Lung (tissue), 12 donors: Measurements from ENCODE around the gene GDF15. TPM values are rescaled to one million over a fixed set of nuclear protein-coding genes. Genes with fewer than 3 reads are reported as not detected.
"Not testable (repeated sequence)": the region's sequence is repeated elsewhere in the genome, so short reads cannot be mapped to it uniquely, and the experiment has no call there.

ENCODE experiments used
- ATAC-seq: fragments of 200-7000 bp; cut with Tn5 transposase; one replicate; pipeline ENCODE4 v1.9.1; 2020; ENCODE audit warnings: moderate number of reproducible peaks; ENCODE audit not compliant: insufficient read depth, low FRiP score
- DNase-seq, 3 donors: peaks; one replicate each; pipeline ENCODE4 v3.0.0-alpha.2; 2013 to 2017
- H3K27ac ChIP-seq, 2 donors: one replicate each; pipeline ENCODE4 v1.5.1; 2013; ENCODE audit warnings: mild to moderate bottlenecking in 2 of 2, moderate library complexity in 2 of 2, control low read depth in 1 of 2, inconsistent platforms in 1 of 2, low read depth in 1 of 2, low read length in 1 of 2
- H3K27me3 ChIP-seq, 3 donors: one replicate each; pipeline ENCODE4 v1.5.1; 2013; ENCODE audit warnings: low read length in 2 of 3; ENCODE audit not compliant: control insufficient read depth in 3 of 3, insufficient read depth in 3 of 3
- H3K36me3 ChIP-seq, 4 donors: one replicate each; pipeline ENCODE4 v1.5.1; 2013; ENCODE audit warnings: low read length in 4 of 4, mild to moderate bottlenecking in 1 of 4, moderate library complexity in 1 of 4; ENCODE audit not compliant: control insufficient read depth in 4 of 4, insufficient read depth in 4 of 4
- H3K4me1 ChIP-seq, 5 donors: one replicate each; pipeline ENCODE4 v1.5.1; 2013; ENCODE audit warnings: low read length in 5 of 5, mild to moderate bottlenecking in 2 of 5, moderate library complexity in 1 of 5; ENCODE audit not compliant: control insufficient read depth in 5 of 5, insufficient read depth in 5 of 5
- H3K4me3 ChIP-seq: one replicate; pipeline ENCODE4 v1.5.1; 2013; ENCODE audit warnings: mild to moderate bottlenecking, control low read depth, moderate library complexity
- H3K9ac ChIP-seq, 2 donors: one replicate each; pipeline ENCODE4 v1.5.1; 2013; ENCODE audit warnings: low read length in 2 of 2, control low read depth in 1 of 2; ENCODE audit not compliant: insufficient read depth in 1 of 2
- H3K9me3 ChIP-seq, 4 donors: one replicate each; pipeline ENCODE4 v1.5.1; 2013; ENCODE audit warnings: low read length in 3 of 4, mild to moderate bottlenecking in 1 of 4, moderate library complexity in 1 of 4; ENCODE audit not compliant: control insufficient read depth in 4 of 4, insufficient read depth in 3 of 4
- WGBS, 2 donors: extraction: QIAGEN DNeasy Blood & Tissue Kit; methylation state at CpG; one replicate each; pipeline ENCODE4 v1.1.7; 2013; 5-methylcytosine and 5-hydroxymethylcytosine counted together
- polyA plus RNA-seq, 2 donors: library from polyadenylated mRNA; stranded (reverse); fragments of 200-250 nt; gene quantifications; one replicate each; pipeline ENCODE4 v1.2.1, GENCODE V29; 2013
- total RNA-seq, 2 donors: library from RNA; depleted of rRNA in 1 of 2; stranded (reverse); fragments of >200 nt in 1 of 2; gene quantifications; one replicate each; pipeline ENCODE4 v1.2.1, GENCODE V29; 2014 to 2021
- TF ChIP-seq, protein P1 (sequence below): IDR thresholded peaks from 2 replicates; pipeline ENCODE4 v1.5.1; 2012; ENCODE audit warnings: mild to moderate bottlenecking; ENCODE audit errors: control extremely low read depth, extremely low read depth
- donor health status: control.
- donor health status: control.
- donor health status: Bipolar disorder and iron deficiency.
- donor health status: healthy.
- donor health status: DM: yes; HTN: yes; CAD: no.

Gene GDF15
- total and polyA plus RNA-seq, 4 donors = 45.4 to 119 (median 56.8) TPM

DNA sequence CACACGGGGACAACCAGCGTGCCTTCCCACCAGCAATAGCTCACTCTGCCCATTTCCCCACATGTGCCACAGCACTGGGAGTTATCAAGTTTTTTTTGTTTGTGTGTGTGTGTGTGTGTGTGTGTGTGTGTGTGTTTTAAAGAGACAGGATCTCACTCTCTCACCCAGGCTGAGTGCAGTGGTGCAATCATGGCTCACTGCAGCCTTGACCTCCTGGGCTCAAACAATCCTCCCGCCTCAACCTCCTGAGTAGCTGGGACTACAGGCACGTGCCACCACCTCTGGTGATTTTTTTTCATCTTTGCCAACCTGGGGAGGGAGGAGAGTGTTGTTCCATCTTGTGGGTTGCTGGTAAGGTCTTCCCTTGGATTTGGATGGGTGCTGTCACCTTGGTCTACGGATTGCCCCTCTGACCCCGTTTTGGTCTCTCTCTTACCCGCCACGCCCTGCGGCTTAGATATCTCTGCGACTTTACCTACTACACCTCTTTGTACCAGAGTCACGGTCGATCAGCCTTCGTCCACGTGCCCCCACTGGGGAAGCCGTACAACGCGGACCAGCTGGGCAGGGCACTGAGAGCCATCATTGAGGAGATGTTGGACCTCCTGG, 22.9 kb upstream of the GDF15 start:
- Histone ChIP-seq H3K27ac (no peak overlapping the region), H3K9me3 (no peaks in the 10 kb centered on the region), H3K27me3 (no peaks in the 10 kb centered on the region), H3K4me1 (peaks cover 0 to 17% (median 8%) of the 10 kb centered on the region in 5 donors), H3K36me3 (peaks cover 0 to 11% (median 3%) of the 10 kb centered on the region in 4 donors), H3K9ac (no peak overlapping the region), H3K4me3 (no peak overlapping the region)
- ATAC-seq (no peak), DNase-seq (no peak)
- 95% methylated on average over 17 of the region's 17 CpGs for WGBS, 2 donors
- TF ChIP-seq, protein P1, sequence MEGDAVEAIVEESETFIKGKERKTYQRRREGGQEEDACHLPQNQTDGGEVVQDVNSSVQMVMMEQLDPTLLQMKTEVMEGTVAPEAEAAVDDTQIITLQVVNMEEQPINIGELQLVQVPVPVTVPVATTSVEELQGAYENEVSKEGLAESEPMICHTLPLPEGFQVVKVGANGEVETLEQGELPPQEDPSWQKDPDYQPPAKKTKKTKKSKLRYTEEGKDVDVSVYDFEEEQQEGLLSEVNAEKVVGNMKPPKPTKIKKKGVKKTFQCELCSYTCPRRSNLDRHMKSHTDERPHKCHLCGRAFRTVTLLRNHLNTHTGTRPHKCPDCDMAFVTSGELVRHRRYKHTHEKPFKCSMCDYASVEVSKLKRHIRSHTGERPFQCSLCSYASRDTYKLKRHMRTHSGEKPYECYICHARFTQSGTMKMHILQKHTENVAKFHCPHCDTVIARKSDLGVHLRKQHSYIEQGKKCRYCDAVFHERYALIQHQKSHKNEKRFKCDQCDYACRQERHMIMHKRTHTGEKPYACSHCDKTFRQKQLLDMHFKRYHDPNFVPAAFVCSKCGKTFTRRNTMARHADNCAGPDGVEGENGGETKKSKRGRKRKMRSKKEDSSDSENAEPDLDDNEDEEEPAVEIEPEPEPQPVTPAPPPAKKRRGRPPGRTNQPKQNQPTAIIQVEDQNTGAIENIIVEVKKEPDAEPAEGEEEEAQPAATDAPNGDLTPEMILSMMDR = no peak

DNA sequence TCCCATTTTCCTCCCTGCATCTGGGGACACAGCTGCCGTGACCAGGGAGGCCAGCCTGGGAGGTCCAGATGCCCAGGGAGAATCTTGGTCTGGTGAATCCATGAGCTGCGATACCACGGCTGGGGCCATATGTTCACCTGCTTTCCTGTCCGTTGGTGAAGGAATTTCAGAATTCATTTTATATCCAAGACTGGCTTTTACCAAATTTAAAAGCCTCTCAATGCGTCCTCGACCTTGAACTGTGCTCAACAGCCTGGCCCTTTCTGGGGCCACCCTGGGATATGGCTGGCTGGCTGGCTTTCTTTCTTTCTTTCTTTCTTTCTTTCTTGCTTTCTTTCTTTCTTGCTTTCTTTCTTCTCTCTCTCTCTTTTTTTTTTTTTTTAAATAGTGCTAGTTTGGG, 22.2 kb upstream of the GDF15 start:
- WGBS, 2 donors = 82 to 86% methylated on average over 6 of the region's 6 CpGs
- Histone ChIP-seq H3K36me3 (peaks cover 0 to 10% (median 3%) of the 10 kb centered on the region in 4 donors), H3K4me3 (no peak overlapping the region), H3K4me1 (peaks cover 0 to 20% (median 8%) of the 10 kb centered on the region in 5 donors), H3K27ac (peak overlapping the region in 1 of 2 donors; percentile 10), H3K27me3 (no peaks in the 10 kb centered on the region), H3K9me3 (no peaks in the 10 kb centered on the region), H3K9ac (no peak overlapping the region)
- DNase-seq = no peak
- TF ChIP-seq, protein P1 = no peak
- ATAC-seq = no peak

DNA sequence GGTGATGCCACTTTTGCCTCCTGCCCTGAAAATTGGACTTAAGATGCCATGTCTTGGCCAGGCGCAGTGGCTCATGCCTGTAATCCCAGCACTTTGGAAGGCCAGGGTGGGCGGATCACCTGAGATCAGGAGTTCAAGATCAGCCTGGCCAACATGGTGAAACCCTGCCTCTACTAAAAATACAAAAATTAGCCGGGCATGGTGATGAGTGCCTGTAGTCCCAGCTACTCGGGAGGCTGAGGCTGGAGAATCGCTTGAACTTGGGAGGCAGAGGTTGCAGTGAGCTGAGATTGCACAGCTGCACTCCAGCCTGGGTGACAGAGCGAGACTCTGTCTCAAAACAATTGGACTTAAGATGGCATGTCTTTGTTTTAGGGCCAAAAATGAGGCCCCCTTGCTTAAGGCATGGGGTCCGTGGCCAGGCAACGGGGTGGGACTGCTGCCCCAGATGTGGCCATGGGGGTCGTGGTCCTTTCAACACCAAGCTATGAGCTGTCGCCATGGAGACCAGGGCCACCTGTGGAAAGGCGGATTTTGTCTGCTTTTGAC, 21.6 kb upstream of the GDF15 start:
- H3K9ac ChIP-seq = peak overlapping the region in 1 of 2 donors; percentile 65
- H3K4me1 ChIP-seq = peaks cover 0 to 23% (median 8%) of the 10 kb centered on the region in 5 donors
- not testable (repeated sequence) for H3K4me3 ChIP-seq, H3K27me3 ChIP-seq, ATAC-seq, H3K36me3 ChIP-seq, H3K9me3 ChIP-seq
- 48 to 50% methylated on average over 11 of the region's 11 CpGs for WGBS, 2 donors
- peak overlapping the region; percentile 58 to 96 for H3K27ac ChIP-seq
- peak in 2 of 3 donors; percentile 84 to 88 for DNase-seq

DNA sequence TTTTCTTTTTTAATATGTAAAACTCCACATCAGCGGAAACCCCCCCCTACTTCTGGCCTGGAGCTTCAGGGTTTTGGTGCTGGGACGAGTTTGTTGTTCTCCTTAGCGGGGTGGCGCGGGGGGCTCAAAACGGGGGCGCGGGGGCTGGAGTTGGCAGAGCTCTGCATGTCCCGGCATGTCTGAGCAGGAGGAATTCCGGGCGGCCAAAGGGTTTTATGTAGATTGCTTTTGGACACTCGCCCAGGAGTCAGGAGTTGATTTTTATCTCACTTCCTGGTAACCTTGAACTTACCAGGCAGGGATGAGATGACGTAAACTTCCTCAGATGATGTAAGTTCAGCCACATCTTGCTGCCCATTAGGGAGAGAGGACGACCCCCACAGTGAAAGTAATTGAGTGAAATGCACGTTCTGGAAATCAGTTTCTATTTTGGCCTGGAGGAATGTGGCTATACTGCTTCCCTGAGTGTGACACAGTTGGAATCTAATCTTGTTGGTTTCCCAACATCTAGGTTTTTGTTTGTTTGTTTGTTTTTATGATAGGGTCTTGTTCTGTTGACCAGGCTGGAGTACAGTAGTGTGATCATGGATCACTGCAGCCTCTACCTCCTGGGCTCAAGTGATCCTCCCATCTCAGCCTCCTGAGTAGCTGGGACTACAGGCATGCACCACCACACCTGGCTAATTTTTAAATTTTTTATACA, 21.0 kb upstream of the GDF15 start:
- Histone ChIP-seq H3K27me3 (no peaks in the 10 kb centered on the region), H3K9ac (peak overlapping the region in 1 of 2 donors; percentile 77), H3K27ac (peak overlapping the region; percentile 58 to 96), H3K4me1 (peaks cover 0 to 23% (median 8%) of the 10 kb centered on the region in 5 donors), H3K36me3 (peaks cover 0 to 4% (median 1%) of the 10 kb centered on the region in 4 donors), H3K4me3 (no peak overlapping the region), H3K9me3 (no peaks in the 10 kb centered on the region)
- WGBS, 2 donors = 2 to 14% methylated on average over 15 of the region's 15 CpGs
- TF ChIP-seq, protein P1 = no peak
- peak; percentile 91 to 98 (median 95) for DNase-seq
- ATAC-seq = peak; percentile 61
